ENCODE results near the gene MUL1. TPM values are rescaled to one million over a fixed set of nuclear protein-coding genes. Genes with fewer than 3 reads are reported as not detected.

MUL1 gene
- total and polyA plus RNA-seq, 2 of the 8 experiments (the other 6 are each of a cell fraction or from before 2014, with no cell fraction given): 16.4 to 20.8 TPM

DNA sequence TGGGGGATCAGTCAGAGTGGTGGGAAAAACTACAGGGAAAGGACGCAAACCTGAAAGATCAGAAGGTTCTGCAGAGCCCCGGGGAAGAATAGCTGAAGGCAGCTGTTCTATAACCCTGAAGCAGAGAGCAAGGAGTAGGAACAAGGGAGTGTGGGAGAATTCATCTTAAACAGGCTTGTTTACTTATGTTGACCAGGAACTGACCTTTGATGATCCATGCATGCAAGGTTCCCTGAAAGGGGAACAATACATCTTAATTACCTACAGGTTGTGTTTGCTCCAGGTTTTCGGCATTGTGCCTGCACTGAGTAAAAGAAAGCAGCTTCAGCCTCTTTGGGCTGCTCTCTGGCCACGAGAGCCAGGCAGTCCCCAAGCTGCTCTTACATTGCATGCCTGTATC, 25.7 kb upstream of the MUL1 start:
- Histone ChIP-seq H3K14ac (ENCODE audit: insufficient read length) (no peak overlapping the region), H3K9me3 (ENCODE audit: insufficient read depth in 2 of 2, low read depth in 1 of 2, low read length in 1 of 2) (no peaks in the 10 kb centered on the region), H2BK120ac (replicated peaks; ENCODE audit: low read depth, low read length) (no peak overlapping the region), H3K4ac (replicated peaks; ENCODE audit: insufficient read length, low read depth, low read length) (no peak overlapping the region), H3K27me3 (replicated peaks in 1 of 4; ENCODE audit: control insufficient read depth in 3 of 4, extremely low read depth in 1 of 4, insufficient read depth in 3 of 4, low read length in 3 of 4) (peaks cover 0 to 6% (median 0%) of the 10 kb centered on the region in 4 experiments; a peak in 4 of 7 replicates), H3K4me3 (ENCODE audit: extremely low read depth in 1 of 4, insufficient read depth in 2 of 4, low read depth in 3 of 4, low read length in 4 of 4) (no peak overlapping the region), H2AK5ac (ENCODE audit: low read depth, low read length) (no peak overlapping the region), H3K56ac (replicated peaks; ENCODE audit: insufficient read length, low read depth, low read length) (no peak overlapping the region), H4K8ac (ENCODE audit: extremely low read depth, insufficient read depth, low read length) (no peak overlapping the region), H2BK5ac (ENCODE audit: low read depth, low read length) (no peak overlapping the region), H4K5ac (ENCODE audit: insufficient read length, low read depth, low read length) (no peak overlapping the region), H2AFZ (ENCODE audit: low read length) (0 out of 2 replicates have a peak overlapping the region, but pooled peaks have one; percentile 31), H3K9ac (replicated peaks in 1 of 4; ENCODE audit: extremely low read depth in 1 of 4, low read depth in 3 of 4, low read length in 3 of 4) (no peak overlapping the region), H3K23ac (ENCODE audit: insufficient read length) (no peak overlapping the region), H2BK12ac (ENCODE audit: low read depth, low read length) (0 out of 2 replicates have a peak overlapping the region, but pooled peaks have one; percentile 60), H3K79me1 (ENCODE audit: low read depth, low read length) (no peaks in the 10 kb centered on the region), H3K4me2 (ENCODE audit: insufficient read depth in 1 of 2, low read depth in 2 of 2, low read length in 2 of 2) (no peak overlapping the region), H3K23me2 (ENCODE audit: low read depth, low read length) (no peaks in the 10 kb centered on the region), H3K27ac (ENCODE audit: low read depth, low read length) (no peak overlapping the region), H3K79me2 (ENCODE audit: control insufficient read depth in 1 of 2, insufficient read depth in 2 of 2, low read length in 2 of 2) (no peaks in the 10 kb centered on the region), H3K36me3 (ENCODE audit: control insufficient read depth in 2 of 4, insufficient read depth in 4 of 4, low read length in 3 of 4) (no peaks in the 10 kb centered on the region), H3K18ac (ENCODE audit: extremely low read depth, low read length) (no peak overlapping the region), H4K20me1 (replicated peaks in 1 of 2; ENCODE audit: control insufficient read depth in 1 of 2, insufficient read depth in 2 of 2, low read length in 2 of 2) (peaks cover 0 to 1% of the 10 kb centered on the region in 2 experiments), H2BK20ac (ENCODE audit: low read length) (no peak overlapping the region), H4K91ac (replicated peaks; ENCODE audit: insufficient read length, low read length) (no peak overlapping the region), H3K4me1 (replicated peaks in 1 of 4; ENCODE audit: control insufficient read depth in 3 of 4, insufficient read depth in 4 of 4, low read length in 3 of 4) (no peaks in the 10 kb centered on the region), H2BK15ac (ENCODE audit: low read length) (no peak overlapping the region)
- ChIA-PET POLR2A (ENCODE audit: partially characterized antibody) (interaction anchor here (1.2 kb wide), 1 partner anchor 26 kb away, joined by 3 read pairs; the partner anchor contains the start of gene MUL1), CTCF (ENCODE audit: partially characterized antibody) (interaction anchor here (0.8 to 2.8 kb wide), 5 partner anchors 9 to 11 kb away, joined by 3 to 9 read pairs (median 4); no protein-coding TSS in a partner anchor)
- WGBS, 2 experiments (ENCODE audit: extremely low coverage in 1 of 2, insufficient coverage in 1 of 2, insufficient read length in 1 of 2, insufficient replicate concordance in 2 of 2, low coverage in 1 of 2, low lambda C conversion rate in 2 of 2, missing lambda C conversion rate in 1 of 2): 83% methylated on average over 4 of the region's 4 CpGs; no CpG with 5 or more reads in 1 of the 2 experiments
- TF ChIP-seq RNF2 (IDR thresholded peaks at IDR 0.05; ENCODE audit: borderline replicate concordance, low read depth, low read length, missing control alignments, poor library complexity, severe bottlenecking) (no peak), JUND (IDR thresholded peaks at IDR 0.05; ENCODE audit: low read length) (no peak), CBX5 (IDR thresholded peaks at IDR 0.05; ENCODE audit: low read depth, low read length) (no peak), HDAC2 (IDR thresholded peaks at IDR 0.05; ENCODE audit: borderline replicate concordance in 1 of 2, low read depth in 2 of 2, low read length in 2 of 2) (no peak), NANOG (IDR thresholded peaks at IDR 0.05; ENCODE audit: insufficient read depth, low read depth, low read length, poor library complexity, severe bottlenecking) (no peak), CHD1 (IDR thresholded peaks at IDR 0.05; ENCODE audit: low read depth, low read length) (no peak), HDAC6 (IDR thresholded peaks at IDR 0.05; ENCODE audit: low read depth, low read length) (no peak)
- no peak for FAIRE-seq
- no peak for DNase-seq (ENCODE audit: low read depth in 1 of 2, low spot score in 2 of 2)
